HG03060 (cell line): ENCODE measurements around the gene SLC26A11.
"Not testable (repeated sequence)": the region's sequence is repeated elsewhere in the genome, so short reads cannot be mapped to it uniquely, and the experiment has no call there.

ENCODE experiments used
- ATAC-seq: cut with Tn5 transposase; IDR thresholded peaks from one replicate; pipeline ENCODE4 v1.9.1; 2021; ENCODE audit warnings: low read depth, moderate number of reproducible peaks; ENCODE audit not compliant: unreplicated experiment

SLC26A11 gene

DNA sequence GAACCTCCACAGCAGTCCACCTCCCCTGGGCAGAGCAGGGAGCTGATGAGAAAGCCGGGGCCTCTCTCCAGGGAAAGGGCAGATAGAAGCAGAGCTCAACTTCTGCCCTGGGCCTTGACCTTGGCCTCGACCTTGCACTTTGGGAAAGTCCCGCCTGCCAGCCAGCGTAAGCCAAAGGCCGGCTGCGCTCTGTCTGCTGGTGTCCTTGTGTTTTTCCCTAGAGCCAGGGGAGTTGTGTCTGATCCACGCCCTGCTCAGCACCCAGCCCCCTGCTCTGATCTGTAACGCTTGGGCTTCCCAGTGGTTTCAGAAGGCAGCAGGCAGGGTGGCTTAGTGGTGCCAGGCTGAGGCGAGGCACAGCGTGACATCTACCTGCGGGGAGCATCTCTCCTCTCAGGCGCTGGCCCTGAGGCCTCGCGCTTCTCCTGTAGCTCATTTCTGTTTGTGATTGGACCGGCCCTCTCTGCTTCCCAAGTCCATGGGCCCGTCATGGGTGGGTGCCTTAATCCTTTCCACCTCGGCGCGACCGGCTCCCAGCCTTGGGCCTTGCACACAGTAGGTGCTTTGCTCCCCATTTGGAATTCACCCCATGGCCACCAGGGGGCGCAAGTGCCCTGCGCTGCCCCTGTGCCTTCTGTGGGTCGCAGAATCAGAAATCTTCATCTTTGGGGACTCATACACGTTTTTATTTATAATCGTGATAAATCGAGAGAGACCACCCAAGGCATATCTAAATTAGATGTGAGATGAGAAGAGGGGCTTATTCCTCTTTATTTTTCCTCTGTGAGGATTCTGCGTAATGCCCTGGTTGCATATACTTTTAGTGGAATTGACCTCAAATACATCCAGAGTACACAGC is 24.3 kb upstream of the SLC26A11 start:
- no peak for ATAC-seq

DNA sequence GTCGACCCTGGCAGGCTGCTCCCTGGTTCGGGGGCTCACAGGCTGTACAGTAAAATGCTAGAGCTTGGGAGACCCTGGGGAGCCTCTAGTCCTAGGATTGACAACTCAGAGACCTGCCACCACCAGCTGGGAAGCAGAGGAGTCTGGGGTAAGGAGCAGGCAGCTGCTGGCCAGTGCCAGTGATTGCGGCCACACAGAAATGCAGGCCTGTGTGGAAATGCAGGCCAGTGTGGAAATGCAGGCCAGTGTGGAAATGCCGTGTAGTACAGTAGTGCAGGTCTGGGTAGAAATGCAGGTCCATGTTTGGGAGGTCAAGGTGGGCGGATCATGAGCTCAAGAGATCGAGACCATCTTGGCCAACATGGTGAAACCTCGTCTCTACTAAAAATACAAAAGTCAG is 23.6 kb upstream of the SLC26A11 start:
- ATAC-seq = no peak

GRCh38 chr17:80198144-80198661 is 22.0 kb upstream of the SLC26A11 start:
- no peak for ATAC-seq

DNA sequence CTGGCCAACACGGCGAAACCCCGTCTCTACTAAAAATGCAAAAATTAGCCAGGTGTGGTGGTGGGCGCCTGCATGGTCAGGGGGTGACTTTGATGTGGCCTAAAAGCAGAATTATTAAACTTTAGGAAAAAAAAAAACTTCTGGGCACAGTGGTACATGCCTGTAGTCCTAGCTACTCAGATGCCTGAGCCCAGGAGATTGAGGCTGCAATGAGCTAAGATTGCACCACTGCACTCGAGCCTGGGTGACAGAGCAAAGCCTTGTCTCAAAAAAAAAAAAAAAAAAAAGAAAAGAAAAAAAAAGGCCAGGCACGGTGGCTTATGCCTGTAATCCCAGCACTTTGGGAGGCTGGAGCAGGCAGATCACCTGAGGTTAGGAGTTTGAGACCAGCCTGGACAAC is 20.9 kb upstream of the SLC26A11 start:
- ATAC-seq = not testable (repeated sequence)

- no peak for ATAC-seq
Measured at GRCh38 chr17:80201446-80201845, 18.8 kb upstream of the SLC26A11 start.

DNA sequence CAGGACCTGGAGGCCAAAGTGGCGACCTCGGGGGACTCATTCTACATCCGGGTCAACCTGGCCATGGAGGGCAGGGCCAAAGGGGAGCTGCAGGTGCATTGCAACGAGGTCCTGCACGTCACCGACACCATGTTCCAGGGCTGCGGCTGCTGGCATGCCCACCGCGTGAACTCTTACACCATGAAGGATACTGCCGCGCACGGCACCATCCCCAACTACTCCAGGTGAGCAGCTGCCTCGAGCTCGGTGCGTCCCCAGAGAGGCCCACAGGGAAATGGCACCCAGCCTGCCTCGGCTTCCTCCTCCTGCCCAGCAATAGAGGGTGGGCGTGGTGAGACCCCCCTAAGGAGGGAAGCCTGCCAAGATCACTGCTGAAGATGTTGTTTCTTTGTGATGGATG is 18.0 kb upstream of the SLC26A11 start:
- no peak for ATAC-seq

GRCh38 chr17:80203471-80203963 is 16.7 kb upstream of the SLC26A11 start:
- ATAC-seq = no peak

DNA sequence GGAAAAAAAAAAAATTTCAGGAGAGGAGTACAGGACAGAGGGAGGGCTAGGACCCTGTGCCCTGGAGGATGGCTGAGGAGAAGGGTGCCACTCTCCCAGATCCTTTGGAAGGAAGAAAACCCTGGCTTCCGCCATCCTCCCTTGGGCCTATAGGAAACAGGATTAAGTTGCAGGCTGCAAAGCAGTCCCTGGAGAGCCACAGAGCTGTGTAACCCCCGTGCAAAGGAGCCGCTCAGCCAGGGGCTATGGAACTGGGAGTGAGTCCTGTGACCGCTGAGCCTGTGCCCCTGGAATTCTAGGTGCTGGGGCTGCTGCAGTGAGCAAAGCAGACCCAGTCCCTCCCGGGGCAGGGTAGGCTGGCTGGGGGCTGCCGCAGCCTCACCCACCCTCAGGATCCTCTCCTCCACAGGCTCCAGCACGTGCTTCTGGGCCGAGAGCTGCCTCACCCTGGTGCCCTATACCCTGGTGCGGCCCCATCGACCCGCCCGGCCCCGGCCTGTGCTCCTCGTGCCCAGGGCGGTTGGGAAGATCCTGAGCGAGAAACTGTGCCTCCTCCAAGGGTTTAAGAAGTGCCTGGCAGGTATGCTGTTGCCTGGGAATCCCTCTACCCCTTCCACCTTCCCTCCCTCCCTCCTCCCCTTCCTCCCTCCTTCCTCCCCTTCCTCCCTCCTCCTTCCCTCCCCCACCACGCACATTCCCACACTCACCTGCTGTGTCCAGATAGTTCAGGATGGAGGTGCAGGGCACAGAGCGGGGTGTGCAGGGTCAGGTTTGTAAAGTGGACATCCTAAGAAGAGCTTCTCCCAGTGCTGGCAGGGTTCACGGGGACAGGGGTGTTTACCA is 15.4 kb upstream of the SLC26A11 start:
- no peak for ATAC-seq

DNA sequence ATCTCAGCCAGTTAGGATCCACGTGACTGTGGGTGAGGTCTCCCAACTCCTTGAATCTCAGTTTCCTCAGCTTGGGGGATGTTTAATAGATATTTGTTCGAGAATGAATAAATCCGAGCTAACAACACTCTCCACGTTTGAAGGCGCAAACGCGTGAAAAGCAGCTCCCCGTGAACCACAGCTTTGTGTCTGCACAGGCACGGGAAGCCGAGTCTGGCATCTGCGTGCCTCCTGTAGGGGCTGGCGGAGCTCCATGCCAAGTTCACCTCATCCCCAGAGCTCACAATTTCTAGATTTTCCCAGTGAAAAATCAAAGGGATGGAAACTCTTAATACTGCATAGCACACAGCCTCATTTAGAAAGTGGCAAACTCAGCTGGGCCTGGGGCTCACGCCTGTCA is 14.4 kb upstream of the SLC26A11 start:
- ATAC-seq = no peak

DNA sequence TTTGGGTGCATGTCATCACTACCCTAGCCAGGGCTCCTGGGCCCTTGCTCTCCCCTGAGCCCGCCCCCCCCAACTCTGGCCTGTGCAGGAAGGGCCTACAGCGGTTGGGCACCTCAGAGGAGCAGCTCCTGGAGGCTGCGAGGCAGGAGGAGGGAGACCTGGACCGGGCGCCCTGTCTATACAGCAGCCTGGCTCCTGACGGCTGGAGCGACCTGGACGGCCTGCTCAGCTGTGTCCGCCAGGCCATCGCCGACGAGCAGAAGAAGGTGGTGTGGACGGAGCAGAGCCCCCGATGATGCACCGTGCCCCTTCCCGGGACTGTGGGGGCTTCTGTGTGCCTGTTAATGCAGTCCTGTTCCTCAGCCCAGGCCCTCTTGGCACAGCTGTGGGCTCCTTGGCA is 12.2 kb upstream of the SLC26A11 start:
- no peak for ATAC-seq

- no peak for ATAC-seq
Measured at GRCh38 chr17:80209765-80210164, 10.5 kb upstream of the SLC26A11 start.

- no peak for ATAC-seq
Measured at GRCh38 chr17:80210348-80211108, 9.7 kb upstream of the SLC26A11 start.

GRCh38 chr17:80212109-80212508 is 8.1 kb upstream of the SLC26A11 start:
- ATAC-seq = no peak

GRCh38 chr17:80212511-80212910 is 7.7 kb upstream of the SLC26A11 start:
- no peak for ATAC-seq

- no peak for ATAC-seq
Measured at GRCh38 chr17:80212962-80213642, 7.1 kb upstream of the SLC26A11 start.

DNA sequence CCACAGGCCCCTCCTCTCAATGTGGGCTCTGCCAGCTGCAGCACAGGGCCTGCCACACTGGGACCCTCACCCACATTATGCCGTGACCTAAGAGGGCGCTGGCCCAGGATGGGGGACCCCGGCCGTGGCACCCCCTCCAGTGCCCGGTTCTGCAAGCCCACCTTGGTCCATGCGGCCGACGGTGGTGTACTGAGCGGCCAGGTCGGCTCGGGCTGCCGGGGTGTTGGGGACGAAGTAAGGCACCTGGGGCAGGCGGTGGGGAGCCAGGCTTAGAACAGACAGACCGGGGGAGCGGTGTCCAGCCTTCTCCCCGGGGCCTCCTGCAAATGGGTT is 6.6 kb upstream of the SLC26A11 start:
- ATAC-seq = no peak

- ATAC-seq = no peak
Measured at GRCh38 chr17:80214012-80214877, 6.0 kb upstream of the SLC26A11 start.

- no peak for ATAC-seq
Measured at GRCh38 chr17:80214878-80215210, 5.4 kb upstream of the SLC26A11 start.
